ENCODE results near the gene SURF4.

DNA sequence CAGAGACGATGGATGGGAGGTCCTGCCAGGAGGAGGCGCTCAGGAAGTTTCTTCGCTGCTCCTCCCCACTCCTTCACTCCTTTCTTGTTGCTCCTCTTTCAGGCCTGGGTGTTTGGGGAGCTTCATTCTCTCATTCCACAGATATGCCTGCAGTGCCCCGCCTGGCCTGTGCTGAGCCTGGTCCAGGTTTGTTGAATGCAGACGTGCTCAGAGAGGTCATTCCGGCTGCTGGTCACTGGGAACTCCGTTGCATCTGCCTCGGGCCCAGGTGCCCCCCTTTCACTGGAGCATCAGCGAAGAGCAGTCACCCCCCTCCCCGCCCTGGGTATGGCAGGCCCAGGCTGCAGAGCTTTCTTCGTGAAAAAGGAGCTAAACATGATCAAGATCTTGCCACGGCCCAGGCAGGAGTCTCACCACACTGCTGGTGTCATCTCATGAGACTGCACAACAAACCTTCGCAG, 55.4 kb downstream of the SURF4 start:
- TF ChIP-seq, protein P1, sequence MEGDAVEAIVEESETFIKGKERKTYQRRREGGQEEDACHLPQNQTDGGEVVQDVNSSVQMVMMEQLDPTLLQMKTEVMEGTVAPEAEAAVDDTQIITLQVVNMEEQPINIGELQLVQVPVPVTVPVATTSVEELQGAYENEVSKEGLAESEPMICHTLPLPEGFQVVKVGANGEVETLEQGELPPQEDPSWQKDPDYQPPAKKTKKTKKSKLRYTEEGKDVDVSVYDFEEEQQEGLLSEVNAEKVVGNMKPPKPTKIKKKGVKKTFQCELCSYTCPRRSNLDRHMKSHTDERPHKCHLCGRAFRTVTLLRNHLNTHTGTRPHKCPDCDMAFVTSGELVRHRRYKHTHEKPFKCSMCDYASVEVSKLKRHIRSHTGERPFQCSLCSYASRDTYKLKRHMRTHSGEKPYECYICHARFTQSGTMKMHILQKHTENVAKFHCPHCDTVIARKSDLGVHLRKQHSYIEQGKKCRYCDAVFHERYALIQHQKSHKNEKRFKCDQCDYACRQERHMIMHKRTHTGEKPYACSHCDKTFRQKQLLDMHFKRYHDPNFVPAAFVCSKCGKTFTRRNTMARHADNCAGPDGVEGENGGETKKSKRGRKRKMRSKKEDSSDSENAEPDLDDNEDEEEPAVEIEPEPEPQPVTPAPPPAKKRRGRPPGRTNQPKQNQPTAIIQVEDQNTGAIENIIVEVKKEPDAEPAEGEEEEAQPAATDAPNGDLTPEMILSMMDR (IDR thresholded peaks at IDR 0.05; ENCODE audit: low read length): no peak; the same call in 1 of the 2 replicates
- TF ChIP-seq EZH2 (optimal IDR thresholded peaks at IDR 0.05; ENCODE audit: low read depth, low read length): no peak

All from MM.1S (cell line).